NK-92 treated with Interleukin-12 subunit alpha and Interleukin-12 subunit beta, amount 100 ng/mL, for 24 hours (cell line): ENCODE measurements around the gene PSG4.
"Not testable (repeated sequence)": the region's sequence is repeated elsewhere in the genome, so short reads cannot be mapped to it uniquely, and the experiment has no call there.

ENCODE experiments used
- DNase-seq: peaks from one replicate; lab custom pipeline; 2025; lab: John Stamatoyannopoulos, UW

PSG4 gene

DNA sequence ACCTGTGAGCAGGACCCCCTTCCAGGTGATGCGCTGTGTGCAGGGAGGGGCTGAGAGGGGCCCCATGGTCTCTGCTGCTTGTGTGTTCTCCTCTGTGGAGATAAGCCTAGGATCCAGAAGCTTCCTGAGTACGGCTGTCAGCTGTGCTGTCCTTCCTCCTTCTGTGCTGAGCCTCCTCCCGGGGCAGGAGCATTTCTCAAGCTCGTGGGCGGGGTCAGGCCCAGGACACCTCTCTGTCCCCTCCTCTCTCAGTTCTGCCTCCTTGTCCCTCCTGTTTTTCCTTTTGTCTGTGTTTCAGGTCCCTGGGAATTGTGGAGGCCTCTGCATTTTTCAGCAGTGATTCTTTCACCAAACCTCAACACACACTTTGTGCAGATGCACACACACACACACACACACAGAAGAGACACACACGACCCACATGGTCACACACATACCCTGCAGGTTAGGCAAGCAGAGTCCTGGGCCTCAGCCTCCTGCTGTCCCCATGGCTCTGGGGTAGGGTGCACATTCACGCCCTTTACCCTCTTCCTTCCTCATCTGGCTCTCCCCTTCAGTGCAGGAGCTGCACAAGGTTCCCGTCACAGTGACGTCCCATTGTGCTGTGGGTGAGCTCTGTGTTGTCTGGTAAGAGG, at the start of gene PSG4:
TSS of gene PSG4 (minus strand) at position 168 of the 635 bp plus-strand sequence. CDS start at position 66, 102 bp downstream.
- not testable (repeated sequence) for DNase-seq

DNA sequence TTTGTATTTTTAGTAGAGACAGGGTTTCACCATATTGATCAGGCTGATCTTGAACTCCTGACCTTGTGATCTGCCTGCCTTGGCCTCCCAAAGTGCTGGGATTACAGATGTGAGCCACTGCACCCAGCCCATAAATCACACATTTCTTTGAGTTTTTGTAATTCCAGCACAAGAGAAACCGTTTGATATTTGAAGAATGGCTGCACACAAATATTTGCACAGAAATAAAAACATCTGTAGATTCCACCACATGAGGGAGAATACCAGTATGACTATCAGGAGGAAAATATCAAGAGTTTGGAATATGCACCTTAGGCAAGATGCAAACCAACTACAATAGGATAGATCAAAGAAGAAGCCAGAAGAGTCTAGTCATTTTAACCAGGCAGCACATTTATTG, 46.0 kb upstream of the PSG4 start:
- DNase-seq, result not testable (repeated sequence)

DNA sequence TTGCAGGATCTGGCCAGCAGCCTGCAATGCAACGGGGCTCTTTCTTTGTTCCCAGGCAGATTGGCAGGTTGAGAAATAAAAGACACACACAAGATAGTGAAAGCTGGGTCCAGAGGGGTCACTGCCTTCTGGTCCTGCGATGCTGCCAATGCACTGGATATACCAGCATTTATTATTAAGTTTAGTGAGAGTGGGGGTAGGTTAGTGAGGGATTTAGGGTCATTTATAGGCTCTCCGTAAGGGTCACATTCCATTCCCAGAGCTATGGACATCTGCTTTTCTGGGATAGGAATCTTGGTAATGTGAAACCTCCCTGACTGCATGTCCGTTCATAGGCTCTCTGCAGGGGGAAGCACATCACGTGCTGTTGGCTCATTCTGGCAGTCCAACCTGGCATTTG, 44.9 kb upstream of the PSG4 start:
- DNase-seq, result not testable (repeated sequence)

DNA sequence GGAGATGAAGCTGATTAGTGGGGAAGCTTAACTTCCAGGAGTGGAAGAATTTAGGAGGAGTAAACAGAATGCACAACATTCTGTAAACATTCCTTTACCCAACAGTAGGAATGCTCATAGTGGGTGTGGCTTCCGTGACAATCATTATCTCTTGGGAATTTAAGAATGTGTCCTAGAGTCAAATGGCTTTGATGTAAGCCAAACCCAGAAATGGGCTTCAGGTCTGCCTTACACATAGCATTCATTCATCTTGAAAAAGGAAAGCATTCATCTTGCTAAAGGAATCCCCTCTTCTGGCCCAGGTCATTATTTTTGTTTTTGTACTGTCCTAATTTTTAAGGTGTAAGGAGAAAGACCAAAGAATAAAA, 43.2 kb upstream of the PSG4 start:
- not testable (repeated sequence) for DNase-seq

DNA sequence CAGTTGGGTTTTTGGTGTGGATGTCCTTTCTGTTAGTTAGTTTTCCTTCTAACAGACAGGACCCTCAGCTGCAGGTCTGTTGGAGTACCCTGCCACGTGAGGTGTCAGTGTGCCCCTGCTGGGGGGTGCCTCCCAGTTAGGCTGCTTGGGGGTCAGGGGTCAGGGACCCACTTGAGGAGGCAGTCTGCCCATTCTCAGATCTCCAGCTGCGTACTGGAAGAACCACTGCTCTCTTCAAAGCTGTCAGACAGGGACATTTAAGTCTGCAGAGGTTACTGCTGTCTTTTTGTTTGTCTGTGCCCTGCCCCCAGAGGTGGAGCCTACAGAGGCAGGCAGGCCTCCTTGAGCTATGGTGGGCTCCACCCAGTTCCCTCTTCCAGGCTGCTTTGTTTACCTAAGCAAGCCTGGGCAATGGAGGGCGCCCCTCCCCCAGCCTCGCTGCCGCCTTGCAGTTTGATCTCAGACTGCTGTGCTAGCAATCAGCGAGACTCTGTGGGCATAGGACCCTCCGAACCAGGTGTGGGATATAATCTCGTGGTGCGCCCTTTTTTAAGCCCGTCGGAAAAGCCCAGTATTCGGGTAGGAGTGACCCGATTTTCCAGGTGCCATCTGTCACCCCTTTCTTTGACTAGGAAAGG, 41.9 kb upstream of the PSG4 start:
- DNase-seq, result not testable (repeated sequence)

DNA sequence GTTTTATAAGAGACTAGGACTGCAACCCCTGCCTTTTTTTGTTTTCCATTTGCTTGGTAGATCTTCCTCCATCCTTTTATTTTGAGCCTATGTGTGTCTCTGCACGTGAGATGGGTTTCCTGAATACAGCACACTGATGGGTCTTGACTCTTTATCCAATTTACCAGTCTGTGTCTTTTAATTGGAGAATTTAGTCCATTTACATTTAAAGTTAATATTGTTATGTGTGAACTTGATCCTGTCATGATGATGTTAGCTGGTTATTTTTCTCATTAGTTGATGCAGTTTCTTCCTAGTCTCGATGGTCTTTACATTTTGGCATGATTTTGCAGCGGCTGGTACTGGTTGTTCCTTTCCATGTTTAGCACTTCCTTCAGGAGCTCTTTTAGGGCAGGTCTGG, 40.4 kb upstream of the PSG4 start:
- not testable (repeated sequence) for DNase-seq

DNA sequence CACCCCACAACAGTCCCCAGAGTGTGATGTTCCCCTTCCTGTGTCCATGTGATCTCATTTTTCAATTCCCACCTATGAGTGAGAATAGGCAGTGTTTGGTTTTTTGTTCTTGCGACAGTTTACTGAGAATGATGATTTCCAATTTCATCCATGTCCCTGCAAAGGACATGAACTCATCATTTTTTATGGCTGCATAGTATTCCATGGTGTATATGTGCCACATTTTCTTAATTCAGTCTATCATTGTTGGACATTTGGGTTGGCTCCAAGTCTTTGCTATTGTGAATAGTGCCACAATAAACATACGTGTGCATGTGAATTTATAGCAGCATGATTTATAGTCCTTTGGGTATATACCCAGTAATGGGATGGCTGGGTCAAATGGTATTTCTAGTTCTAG, 36.8 kb upstream of the PSG4 start:
- DNase-seq, result not testable (repeated sequence)

DNA sequence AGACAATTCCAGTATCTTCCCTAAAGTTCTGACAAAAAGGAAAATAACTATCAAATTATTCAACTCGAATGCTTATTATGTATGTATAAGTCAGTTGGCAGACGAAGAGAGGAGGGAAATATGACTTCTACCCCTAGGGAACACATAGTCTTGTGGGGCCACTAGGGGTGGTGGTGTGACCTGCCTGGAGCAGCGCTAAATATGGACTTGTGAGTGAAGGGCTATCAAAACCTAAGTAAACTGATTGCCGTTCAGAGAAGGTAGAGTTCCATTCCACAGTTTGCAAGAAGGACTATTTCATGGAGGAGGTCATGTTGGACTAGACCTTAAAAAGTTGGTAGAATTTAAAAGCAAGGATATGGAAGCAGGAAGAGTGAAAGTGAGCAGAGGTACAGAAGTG, 32.8 kb upstream of the PSG4 start:
- DNase-seq, result not testable (repeated sequence)

DNA sequence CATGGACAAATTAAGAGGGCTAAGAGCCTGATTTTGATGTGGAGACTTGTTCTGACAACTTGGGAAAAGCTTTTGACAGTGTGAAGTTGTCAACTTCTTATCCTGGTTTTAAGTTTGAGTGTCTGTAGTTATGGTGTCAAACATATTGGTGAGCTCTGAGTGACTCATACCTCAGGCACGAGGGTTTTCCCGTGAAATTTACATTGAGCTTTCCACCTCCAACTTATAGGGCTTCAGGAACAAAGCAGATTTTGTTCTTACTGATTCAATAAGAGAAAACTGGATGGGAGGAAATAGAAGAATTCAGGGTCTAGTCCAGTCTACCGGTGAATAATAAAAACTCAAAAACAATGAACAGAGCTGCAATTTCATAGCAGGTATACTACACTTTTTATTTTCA, 30.2 kb upstream of the PSG4 start:
- not testable (repeated sequence) for DNase-seq

DNA sequence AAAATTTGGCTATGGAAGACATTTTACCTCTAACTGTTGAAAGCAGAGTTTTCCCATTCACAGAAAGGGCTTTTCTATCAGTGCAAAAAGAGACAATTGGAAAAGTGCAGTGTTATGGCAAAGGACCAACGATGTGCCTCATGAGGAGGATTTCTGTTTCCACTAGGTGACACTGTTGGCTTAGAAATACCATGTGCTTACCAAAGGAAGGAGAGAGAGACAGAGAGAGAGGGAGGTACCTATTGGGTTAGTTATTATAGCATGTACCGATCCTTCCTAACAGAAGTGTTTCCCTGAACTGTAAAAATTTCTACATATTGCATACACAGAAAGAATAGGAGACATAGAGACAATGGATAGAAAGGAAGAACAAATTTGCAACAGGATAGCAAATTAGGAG, 23.9 kb upstream of the PSG4 start:
- DNase-seq, result no peak

DNA sequence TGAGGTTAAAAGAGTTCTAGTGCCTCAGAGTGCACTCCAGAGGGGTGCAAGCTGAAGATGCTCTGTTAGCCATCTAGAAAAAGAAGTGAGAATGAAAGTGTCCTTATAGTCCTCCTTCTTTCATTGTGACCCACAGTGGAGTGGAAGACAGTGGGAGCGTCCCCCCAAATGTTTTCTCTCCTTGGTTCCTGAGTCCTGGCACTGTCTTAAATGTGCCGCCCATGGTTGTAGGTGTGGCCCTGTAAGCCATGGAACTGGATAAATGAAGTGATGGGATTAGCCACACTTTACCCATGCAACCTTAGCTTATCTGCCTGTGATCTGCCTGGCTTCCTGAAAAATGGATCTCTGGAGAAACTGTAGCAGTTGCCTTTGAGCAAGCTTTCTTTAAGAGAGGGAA, 23.3 kb upstream of the PSG4 start:
- DNase-seq, result not testable (repeated sequence)

DNA sequence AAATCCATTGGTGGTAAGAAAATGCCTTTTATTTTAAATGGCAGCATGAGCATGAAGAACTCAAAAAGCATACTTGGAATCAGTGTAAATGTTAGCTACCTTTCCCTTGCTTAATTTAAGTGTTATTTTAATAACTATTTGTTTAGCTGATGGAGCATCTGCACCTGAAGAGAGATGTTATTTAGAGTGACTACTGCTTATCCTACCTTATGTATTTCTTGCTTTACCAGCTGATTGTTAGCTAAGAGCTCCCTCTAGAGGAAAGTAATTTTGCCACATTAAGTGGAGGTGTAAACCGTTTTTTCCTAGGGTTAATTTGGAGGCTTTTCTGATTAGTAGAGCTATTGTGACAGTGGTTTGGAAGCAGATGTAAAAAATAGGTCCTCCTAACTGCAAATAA, 21.5 kb upstream of the PSG4 start:
- DNase-seq, result not testable (repeated sequence)

DNA sequence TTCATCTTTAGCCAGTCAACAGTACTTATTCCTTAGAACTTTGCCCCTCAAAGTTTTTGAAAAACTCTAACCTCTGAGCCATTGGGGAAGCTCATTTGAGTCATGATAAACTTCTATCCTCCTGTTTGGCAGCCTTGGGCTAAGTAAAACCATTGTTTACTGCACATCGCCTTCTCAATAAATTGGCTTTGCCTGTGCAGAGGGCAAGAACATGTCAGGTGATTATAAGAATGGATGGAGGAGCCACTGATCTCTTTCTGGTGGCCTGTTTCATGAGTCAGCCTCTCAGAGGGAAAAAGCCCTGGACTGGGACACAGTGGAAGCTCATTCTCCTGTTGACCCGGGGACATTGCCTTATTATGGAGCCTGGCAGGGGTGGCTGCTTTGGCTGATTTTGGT, 19.4 kb upstream of the PSG4 start:
- no peak for DNase-seq

DNA sequence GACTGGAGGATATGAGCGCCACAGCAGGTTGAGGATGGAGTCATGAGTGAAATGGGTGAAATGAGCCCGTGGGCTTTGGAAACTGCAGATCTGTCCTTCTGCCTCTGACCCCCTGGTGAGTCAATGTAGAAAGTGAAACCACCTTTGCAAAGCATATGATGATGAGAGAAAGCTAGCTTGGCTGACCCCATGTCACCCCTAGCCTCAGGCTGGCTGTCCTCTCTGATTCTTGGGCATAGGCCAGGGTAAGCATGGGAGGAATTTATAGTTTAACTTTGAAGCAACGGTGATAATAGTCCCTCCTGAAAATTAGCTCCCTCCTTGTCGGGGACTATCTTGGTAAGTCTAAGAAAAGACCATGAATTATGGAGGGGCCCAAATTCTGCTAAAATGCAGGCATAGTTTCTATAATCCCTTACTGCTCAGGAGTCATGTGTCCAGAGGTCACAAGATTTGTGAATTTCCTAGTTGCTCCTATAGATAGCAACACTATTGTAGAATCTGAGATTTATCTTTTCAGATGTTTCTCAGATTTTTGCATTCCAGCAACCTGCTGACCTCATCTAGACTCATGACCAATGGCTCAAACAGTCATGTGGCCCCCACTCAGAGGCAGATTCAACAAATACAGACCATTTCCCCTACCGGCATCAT, 18.9 kb upstream of the PSG4 start:
- not testable (repeated sequence) for DNase-seq

DNA sequence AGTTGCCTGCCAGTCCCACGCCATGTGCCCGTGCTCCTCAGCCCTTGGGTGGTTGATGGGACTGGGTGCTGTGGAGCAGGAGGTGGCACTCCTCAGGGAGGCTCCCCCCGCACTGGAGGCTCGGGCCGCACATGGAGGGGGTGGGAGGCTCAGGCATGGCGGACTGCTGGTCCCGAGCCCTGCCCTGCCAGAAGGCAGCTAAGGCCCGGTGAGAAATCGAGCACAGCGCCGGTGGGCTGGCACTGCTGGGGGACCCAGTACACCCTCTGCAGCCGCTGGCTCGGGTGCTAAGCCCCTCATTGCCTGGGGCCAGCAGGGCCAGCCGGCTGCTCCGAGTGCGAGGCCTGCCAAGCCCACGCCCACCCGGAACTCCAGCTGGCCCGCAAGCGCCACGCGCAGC, 16.5 kb upstream of the PSG4 start:
- not testable (repeated sequence) for DNase-seq

DNA sequence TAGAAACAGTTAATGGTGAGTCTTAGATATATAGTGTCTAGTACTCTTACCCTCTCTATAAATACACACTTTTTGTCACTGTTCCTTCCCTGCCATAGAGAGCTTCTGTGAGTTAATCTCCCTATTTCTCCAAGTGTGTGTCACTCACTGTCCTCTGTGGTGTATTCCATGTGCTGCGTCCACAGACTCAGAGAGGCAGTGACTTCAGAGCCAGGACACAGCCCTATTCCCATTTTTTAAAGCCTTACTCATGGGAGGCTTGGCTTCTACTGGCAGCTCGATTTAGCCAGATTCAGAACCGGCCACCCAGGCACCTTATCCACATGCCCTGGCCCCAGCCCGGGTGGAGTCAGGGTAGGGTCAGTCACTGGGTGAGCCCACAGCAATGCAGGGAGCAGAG, 13.7 kb upstream of the PSG4 start:
- not testable (repeated sequence) for DNase-seq

DNA sequence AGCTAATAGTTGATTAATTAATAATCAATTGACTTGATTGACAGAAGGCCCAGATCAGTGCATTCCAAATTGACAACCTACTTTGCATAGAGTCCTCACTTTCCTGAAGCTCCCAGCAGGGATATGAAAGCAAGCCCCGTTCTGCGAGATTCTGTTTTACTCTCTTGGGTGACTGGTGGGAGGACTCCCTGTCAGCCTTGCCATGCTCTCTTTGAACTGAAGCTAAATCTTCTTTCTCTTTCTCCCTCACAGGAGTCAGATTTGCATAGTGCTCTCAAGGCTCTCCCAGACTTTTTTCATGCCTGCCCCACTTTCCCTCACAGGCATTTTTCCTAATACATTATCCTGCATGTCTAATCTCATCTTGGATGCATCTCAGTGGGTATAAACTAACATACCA, 10.4 kb upstream of the PSG4 start:
- DNase-seq, result not testable (repeated sequence)

DNA sequence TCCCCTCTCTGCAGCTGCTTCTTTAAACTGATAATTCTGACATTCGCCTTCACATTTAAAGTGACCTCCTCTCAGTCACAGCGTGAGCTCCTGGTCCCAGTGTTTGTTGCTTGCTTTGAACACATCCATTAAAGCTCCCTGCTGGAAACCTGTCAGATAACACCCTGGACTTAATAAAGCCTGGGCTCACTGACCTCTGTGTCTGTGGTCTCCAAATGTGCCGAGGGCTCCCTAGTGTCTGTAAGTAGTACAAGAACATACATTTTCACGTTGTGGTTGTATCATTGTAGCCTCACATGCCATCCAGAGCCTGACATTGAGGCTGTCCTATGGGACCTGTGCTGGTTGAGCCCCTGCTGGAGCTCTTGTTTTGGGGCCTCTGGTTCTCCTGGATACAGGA, 2.6 kb upstream of the PSG4 start:
- no peak for DNase-seq

DNA sequence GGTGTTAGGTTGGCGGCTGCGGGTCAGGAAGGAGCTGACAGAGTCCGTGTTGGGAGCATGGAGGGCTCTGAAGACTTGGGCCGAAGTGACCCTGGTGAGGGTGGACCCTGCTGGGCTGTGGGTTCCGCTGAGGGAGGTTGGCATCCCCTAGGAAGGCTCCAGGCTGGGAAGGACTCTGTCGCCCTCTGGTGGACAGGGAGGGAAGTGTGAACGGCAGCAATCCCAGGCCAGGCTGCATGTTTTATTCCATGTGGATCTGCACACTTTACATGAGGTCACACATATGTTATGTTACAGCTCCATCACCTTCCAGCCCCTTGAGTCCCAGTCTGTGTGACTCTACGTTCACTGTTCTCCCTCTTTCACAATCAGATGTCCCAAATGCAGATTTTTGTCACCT, 1.7 kb upstream of the PSG4 start:
- not testable (repeated sequence) for DNase-seq

DNA sequence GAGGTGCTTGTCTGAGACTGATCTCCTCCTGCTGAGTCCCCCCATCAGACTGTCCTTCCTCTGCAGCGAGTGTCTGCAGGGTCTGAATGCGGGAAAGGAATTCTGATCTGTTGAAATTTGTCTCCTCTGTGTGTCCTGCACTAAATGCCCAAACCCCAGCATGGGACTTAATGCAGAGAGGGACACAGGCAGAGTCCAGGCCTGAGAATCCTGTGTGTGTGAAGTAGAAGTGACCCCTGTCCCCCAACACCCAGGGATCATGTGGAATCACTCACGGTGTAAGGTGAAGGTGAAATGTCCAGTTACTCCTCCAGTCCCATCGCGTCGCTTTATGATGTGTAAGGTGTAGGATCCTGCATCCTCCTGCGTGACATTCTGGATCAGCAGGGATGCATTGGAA, 1.8 kb downstream of the PSG4 start:
- DNase-seq, result not testable (repeated sequence)

DNA sequence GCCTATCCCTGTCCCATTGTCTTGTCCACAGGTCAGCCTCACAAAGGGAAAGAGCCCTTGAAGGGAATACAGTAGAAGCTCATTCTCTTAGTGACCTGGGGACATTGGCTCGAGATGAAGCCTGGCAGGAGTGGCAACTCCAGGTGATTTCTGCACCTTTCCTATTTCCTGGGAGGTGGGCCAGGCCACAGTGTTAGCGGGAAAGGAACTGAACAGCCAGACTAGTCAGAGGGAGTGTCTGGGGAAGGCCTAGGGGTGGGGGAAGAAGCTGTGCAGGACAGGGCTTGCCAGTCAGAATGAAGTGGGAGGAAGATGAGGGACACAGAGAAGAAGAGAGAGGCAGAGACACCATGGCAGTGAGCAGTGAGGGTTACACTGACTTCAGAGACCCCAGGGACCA, 3.5 kb downstream of the PSG4 start:
- not testable (repeated sequence) for DNase-seq

DNA sequence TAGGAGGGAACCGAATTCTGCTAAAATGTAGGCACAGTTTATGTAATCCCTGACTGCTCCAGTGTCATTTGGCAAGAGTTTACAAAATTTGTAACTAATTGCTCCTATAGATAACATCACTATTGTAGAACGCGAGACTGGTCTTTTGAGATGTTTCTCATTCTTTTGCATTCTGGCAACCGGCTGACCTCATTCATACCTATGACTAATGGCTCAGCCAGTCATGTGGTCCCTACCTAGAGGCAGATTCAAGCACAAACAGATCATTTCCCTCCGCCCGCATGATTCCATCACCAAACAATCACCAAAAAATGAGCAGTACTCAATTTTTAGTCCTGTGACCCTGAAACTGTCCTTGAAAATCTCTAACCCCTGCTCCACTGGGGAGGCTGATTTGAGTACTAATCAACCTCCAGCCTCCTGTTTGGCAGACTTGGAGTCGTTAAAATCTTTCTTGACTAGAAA, 4.1 kb downstream of the PSG4 start:
- not testable (repeated sequence) for DNase-seq
